Measurements from ENCODE around the gene TERT.
"Not testable (repeated sequence)": the region's sequence is repeated elsewhere in the genome, so short reads cannot be mapped to it uniquely, and the experiment has no call there.

The TERT gene

GRCh38 chr5:1231354-1231905, 63.4 kb downstream of the TERT start:
- DNase-seq: no peak

GRCh38 chr5:1230551-1230950, 64.3 kb downstream of the TERT start:
- no peak for DNase-seq

- DNase-seq: no peak
Observed at GRCh38 chr5:1229822-1230221, 65.0 kb downstream of the TERT start.

DNA sequence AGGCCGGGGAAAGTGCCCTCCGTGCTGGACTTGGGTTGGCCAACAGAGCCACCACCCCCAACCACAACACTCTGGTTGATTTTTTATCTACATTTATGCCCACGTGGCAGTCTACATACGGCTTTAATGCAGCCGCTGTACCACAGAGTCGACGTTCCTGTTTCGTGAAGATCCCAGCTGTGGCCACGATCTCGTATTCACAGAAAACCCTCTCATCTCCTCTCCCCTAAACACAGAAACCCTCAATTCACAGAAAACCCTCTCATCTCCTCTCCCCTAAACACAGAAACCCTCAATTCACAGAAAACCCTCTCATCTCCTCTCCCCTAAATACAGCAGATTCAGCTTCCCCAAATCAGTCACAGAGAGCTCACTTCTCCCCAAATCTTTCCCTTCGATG, 65.8 kb downstream of the TERT start:
- not testable (repeated sequence) for DNase-seq

- DNase-seq: no peak
Observed at GRCh38 chr5:1228120-1228519, 66.7 kb downstream of the TERT start.

DNA sequence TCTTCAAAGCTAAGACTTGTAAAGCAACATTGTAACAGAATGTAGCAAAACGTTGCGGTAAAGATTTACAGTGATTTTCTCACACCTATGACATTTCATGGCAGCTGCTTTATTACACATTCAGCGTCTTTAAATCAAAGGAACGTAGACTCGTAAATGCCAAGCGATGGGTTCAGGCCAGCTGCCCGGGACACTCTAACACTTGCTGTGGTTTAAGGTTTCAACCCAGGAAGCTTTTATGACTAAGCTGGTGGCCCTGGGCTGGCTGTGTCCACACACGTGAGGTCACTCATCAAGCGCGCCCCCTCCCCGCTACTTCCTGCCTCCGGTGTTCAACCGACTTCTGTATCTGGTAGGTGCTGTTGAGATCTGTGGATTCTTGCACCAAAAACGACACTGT, 67.2 kb downstream of the TERT start:
- peak; percentile 17 for DNase-seq

GRCh38 chr5:1226839-1227581, 67.9 kb downstream of the TERT start:
- no peak for DNase-seq

- no peak for DNase-seq
Observed at GRCh38 chr5:1226231-1226630, 68.6 kb downstream of the TERT start.

DNA sequence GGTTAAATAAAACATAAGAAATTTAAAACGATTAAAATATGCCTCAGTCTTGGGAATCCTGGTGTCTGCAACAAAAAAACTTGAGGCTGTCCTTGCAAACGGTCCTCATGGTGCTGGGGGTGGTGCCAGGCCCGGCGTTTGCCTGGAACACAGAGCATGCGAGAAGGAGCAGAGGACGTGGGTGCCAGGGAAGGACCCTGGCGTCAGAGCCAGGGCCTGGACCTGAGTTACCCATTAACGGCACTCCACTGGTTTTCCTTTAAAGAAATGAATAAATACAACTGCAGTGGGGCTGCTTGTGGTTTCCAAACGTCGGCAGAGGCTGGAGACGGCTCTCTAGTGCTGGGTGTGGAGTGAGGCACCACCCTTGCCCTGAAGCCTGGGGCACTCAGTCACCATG, 69.8 kb downstream of the TERT start, which contains the start of gene SLC6A18:
Gene SLC6A18, plus strand, starts transcription at position 301 of the 400 bp plus-strand sequence. Its CDS starts 97 bp downstream, at position 398.
- DNase-seq: no peak

- DNase-seq: no peak
Observed at GRCh38 chr5:1224631-1225030, 70.2 kb downstream of the TERT start.

DNA sequence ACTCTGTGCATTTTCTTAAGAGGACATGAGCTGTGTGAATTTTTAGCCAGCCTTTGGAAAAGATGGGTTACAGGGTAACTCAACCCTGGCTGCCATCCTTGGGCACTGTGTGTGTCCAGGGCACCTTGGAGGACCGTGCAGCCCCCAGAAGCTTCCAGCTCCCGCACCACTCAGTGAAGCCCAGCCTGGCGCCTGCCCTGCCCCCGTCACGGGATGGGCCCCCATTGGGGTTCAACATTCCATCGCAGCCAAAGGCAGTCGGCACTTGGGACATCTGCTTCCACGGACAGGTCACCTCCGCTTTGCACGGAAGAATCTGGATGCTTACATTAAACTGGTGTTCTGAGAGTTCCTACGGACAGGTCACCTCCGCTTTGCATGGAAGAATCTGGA, 71.6 kb downstream of the TERT start:
- no peak for DNase-seq

DNA sequence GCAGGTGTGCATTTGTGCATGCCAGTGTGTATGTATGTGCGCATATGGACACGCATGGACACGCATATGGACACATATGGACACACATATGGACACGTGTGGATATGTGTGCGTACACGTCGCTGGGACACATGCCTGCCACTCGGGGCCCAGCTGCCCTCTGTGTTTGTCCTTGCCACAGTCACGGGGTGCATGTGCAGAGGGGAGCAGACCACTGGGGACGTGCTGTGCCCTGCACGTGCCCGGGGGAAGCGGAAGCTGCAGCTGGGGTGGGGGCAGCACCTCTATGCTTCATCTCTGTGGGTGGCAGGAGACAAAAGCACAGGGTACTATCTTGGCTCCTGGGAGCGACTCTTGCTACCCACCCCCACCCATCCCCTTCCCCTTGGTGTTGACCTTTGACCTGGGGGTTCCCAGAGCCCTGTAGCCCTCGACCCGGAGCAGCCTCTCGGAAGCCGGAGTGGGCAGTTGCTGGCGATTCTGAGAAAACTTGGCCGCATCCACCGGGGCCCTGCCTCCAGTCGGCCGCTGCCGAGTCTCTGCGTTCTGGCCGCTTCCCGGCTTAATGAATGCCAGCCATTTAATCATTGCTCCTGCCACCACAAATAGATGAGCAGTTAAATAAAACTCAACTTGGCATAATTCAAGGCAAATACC, 72.1 kb downstream of the TERT start:
- DNase-seq: no peak

DNA sequence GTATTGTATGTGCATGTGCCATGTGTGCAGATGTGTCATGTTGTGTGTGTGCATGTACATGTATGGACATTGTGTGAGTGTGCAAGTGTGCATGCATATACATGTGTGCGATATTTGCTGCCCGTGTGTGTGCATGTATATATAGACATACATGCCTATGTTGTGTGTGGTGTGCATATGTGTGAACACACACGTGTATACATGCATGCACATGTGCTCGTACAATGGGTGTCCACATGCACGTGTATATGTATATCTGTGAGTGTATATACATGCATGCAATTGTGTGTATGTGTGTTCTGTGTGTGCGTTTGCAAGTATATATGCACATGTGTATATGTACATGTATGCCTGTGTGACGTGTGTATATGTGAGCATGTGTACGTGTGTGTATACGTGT, 72.7 kb downstream of the TERT start:
- no peak for DNase-seq

DNA sequence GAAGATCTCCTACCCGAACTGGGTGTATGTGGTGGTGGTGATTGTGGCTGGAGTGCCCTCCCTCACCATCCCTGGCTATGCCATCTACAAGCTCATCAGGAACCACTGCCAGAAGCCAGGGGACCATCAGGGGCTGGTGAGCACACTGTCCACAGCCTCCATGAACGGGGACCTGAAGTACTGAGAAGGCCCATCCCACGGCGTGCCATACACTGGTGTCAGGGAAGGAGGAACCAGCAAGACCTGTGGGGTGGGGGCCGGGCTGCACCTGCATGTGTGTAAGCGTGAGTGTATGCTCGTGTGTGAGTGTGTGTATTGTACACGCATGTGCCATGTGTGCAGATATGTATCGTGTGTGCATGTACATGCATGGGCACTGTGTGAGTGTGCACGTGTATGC, 73.1 kb downstream of the TERT start:
- no peak for DNase-seq

DNA sequence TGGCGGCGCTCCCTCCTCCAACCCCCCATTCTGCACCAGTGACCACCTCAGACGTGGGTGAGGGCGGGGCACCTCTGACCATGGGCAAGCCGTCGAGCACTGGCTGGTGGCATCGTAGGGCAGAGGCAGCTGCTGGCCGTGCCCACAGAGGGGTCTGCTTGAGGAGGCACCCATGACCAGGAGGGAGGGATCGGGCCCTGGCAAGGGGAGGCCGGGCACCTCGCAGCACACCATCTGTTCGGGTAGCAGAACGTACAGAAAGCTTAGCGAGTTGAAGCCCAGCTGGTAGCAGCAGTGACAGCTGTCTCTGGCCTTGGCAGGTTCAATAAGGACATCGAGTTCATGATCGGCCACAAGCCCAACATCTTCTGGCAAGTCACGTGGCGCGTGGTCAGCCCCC, 74.0 kb downstream of the TERT start:
- no peak for DNase-seq

- no peak for DNase-seq
Observed at GRCh38 chr5:1220351-1220750, 74.5 kb downstream of the TERT start.

- no peak for DNase-seq
Observed at GRCh38 chr5:1219768-1220100, 75.1 kb downstream of the TERT start.

DNA sequence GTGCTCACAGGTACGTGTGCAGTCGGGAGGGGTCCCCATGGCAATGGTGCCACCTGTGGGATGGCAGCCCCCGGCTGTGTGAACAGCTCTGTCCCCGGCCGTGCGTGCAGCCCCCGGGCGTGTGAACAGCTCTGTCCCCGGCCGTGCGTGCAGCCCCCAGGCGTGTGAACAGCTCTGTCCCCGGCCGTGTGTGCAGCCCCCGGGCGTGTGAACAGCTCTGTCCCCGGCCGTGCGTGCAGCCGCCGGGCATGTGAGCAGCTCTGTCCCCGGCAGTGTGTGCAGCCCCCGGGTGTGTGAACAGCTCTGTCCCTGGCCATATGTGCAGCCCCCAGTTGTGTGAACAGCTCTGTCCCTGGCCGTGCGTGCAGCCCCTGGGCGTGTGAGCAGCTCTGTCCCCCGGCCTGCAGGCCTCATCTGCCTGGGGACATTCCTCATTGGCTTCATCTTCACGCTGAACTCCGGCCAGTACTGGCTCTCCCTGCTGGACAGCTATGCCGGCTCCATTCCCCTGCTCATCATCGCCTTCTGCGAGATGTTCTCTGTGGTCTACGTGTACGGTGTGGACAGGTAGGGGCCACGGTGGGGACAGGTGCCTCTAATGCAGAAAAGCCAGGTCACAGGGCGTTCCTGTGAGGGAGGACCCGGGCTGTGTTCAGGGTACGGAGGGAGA, 75.6 kb downstream of the TERT start:
- no peak for DNase-seq

DNA sequence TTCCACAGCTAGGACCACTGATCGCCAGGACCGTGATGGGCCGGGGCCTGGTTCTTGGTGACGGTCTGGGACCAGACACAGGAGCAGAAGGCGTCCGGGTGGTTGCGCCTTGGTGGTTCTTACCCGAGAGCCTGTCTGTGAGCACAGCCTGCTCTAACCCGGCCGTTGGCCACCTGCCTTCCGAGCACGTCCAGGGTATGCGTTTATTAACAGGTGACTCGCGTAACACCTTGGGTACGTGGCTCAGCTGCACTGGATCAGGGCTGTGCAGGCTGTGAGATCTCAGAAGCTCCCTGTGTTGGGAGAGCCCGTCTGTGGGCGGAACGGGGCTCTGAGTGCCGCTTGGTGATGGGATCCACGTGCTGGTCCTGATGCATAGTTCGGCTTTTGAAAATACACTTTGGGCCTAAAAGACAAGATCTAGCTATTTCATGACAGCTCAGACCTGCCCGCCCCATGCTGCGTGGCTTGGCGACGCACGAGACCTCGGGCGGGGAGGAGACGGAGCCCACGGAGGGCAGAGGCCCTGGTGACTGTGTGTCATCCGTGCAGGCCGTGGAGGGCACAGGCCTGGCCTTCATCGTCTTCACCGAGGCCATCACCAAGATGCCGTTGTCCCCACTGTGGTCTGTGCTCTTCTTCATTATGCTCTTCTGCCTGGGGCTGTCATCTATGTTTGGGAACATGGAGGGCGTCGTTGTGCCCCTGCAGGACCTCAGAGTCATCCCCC, 76.4 kb downstream of the TERT start:
- DNase-seq: no peak

- no peak for DNase-seq
Observed at GRCh38 chr5:1217596-1218206, 77.2 kb downstream of the TERT start.

DNA sequence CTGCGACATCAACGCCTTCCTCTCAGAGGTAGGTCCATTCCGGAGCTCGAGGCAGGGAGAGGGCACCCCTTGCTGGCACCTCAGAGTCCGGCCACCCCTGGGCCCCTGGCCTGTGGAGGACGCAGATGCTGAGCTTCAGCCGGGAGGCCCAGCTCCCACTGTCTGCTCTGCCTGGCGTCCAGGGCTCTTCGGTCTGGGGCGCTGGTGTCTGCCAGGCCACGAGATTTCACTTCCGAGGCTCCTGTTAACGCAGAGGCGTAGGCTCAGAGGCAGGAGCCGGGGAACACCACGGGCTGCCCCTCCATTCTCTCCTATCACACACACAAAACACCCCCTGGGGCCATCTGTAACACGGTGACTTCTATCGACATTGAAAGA, 78.0 kb downstream of the TERT start:
- no peak for DNase-seq

DNA sequence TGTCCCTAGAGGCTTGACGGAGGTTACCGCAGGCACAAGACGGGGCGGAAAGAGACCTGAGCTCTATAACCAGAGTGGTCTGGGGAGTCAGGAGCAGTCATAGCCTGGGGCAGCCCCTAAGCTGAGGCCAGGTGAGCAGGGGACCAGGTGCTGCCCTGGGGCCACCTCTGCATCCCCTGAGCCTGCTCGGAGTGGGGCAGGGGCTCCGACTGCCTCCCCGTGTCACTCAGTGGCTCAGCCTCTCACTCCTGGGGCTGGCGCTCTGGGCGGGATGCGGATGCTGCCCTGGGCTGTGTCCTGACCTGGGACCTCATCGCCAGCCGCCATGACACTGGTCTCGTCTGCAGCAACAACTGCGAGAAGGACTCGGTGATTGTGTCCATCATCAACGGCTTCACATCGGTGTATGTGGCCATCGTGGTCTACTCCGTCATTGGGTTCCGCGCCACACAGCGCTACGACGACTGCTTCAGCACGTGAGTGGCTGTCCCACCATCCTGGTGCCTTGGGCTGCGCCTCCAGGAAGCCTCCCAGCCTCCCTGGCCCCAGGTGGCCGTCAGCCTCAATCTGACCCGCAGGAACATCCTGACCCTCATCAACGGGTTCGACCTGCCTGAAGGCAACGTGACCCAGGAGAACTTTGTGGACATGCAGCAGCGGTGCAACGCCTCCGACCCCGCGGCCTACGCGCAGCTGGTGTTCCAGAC, 78.5 kb downstream of the TERT start:
- no peak for DNase-seq

All from activated gamma-delta T cell treated with Interleukin-2 at 50 U/mL for 16 hours (primary cell).